Lower leg skin (tissue), 3 donors: ENCODE results near the gene RBM4B.

ENCODE experiments used
- POLR2A ChIP-seq, 2 donors: fragments of 450-650 bp; IDR thresholded peaks; one replicate each; pipeline ENCODE4 v1.6.1; 2016 to 2017; ENCODE audit warnings: antibody characterized with exemption in 2 of 2, mild to moderate bottlenecking in 1 of 2, moderate library complexity in 1 of 2
- TF ChIP-seq, protein P1 (sequence below), 3 donors: fragments of 450-650 bp; IDR thresholded peaks; one replicate each; pipeline ENCODE4 v1.5.1; 2016; ENCODE audit warnings: antibody characterized with exemption in 3 of 3, mild to moderate bottlenecking in 3 of 3, moderate library complexity in 2 of 3

DNA sequence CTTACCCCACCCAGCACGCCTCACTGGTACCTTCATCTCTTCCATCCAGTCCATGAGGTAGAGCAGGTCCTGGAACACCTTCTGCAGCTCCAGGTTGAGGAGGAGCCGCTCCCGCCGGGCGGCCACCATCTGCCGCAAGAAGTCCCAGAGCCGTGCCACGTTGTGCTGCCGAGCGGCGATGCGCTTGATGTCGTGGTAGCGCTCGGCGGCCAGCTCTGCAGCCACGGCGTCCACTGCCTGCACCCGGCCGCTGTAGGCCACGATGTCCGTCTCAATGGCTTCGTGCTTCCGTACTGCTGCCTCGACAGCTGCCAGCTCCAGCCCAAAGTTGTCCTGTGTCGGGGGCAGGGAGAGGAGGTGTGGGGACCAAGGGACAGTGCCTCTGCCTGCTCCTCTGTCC is 29.8 kb upstream of the RBM4B start:
- TF ChIP-seq, protein P1, sequence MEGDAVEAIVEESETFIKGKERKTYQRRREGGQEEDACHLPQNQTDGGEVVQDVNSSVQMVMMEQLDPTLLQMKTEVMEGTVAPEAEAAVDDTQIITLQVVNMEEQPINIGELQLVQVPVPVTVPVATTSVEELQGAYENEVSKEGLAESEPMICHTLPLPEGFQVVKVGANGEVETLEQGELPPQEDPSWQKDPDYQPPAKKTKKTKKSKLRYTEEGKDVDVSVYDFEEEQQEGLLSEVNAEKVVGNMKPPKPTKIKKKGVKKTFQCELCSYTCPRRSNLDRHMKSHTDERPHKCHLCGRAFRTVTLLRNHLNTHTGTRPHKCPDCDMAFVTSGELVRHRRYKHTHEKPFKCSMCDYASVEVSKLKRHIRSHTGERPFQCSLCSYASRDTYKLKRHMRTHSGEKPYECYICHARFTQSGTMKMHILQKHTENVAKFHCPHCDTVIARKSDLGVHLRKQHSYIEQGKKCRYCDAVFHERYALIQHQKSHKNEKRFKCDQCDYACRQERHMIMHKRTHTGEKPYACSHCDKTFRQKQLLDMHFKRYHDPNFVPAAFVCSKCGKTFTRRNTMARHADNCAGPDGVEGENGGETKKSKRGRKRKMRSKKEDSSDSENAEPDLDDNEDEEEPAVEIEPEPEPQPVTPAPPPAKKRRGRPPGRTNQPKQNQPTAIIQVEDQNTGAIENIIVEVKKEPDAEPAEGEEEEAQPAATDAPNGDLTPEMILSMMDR (IDR thresholded peaks at IDR 0.05) = no peak
- no peak for TF ChIP-seq POLR2A (IDR thresholded peaks at IDR 0.05)
